ENCODE data around the gene EFHC2. TPM values are rescaled to one million over a fixed set of nuclear protein-coding genes. Genes with fewer than 3 reads are reported as not detected.

EFHC2 gene
- total RNA-seq, 1 donor from 2014 or later, result 11.7 TPM

DNA sequence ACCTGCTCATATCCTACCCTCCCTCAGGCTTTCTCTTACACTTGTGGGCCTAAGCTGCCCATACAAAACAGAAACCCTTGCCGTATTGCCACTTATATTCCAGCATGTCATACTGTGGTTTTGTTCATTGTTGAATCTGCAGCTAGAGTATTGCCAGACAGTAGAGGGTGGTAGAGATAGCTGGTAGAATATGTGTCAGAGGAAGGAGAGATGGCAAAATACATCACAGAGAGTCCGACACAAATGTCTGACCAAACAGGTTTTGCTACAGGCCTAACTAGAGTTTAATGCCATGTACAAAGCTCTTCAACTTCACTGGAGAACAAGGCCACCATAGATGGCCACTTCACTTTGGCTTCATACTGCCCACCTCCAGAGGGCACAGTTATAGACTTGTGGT lies 160.1 kb downstream of the EFHC2 start:
- H3K4me1 ChIP-seq, result no peaks in the 10 kb centered on the region
- TF ChIP-seq, protein P1, sequence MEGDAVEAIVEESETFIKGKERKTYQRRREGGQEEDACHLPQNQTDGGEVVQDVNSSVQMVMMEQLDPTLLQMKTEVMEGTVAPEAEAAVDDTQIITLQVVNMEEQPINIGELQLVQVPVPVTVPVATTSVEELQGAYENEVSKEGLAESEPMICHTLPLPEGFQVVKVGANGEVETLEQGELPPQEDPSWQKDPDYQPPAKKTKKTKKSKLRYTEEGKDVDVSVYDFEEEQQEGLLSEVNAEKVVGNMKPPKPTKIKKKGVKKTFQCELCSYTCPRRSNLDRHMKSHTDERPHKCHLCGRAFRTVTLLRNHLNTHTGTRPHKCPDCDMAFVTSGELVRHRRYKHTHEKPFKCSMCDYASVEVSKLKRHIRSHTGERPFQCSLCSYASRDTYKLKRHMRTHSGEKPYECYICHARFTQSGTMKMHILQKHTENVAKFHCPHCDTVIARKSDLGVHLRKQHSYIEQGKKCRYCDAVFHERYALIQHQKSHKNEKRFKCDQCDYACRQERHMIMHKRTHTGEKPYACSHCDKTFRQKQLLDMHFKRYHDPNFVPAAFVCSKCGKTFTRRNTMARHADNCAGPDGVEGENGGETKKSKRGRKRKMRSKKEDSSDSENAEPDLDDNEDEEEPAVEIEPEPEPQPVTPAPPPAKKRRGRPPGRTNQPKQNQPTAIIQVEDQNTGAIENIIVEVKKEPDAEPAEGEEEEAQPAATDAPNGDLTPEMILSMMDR (IDR thresholded peaks at IDR 0.05; ENCODE audit: borderline replicate concordance), result peak; percentile 21
- no peaks in the 10 kb centered on the region for H3K27me3 ChIP-seq (ENCODE audit: low read depth)
- H3K27ac ChIP-seq (replicated peaks), result no peak overlapping the region
- H3K4me3 ChIP-seq, result no peak overlapping the region
- no peak for DNase-seq
- intact Hi-C loops (cut with micrococcal nuclease), result no loop called here
- no peaks in the 10 kb centered on the region for H3K9me3 ChIP-seq (replicated peaks)
- H3K36me3 ChIP-seq, result no peaks in the 10 kb centered on the region

- no peaks in the 10 kb centered on the region for H3K27me3 ChIP-seq (ENCODE audit: low read depth)
- no peaks in the 10 kb centered on the region for H3K36me3 ChIP-seq
- no peaks in the 10 kb centered on the region for H3K4me1 ChIP-seq
- TF ChIP-seq, protein P1 (IDR thresholded peaks at IDR 0.05; ENCODE audit: borderline replicate concordance), result no peak
- H3K4me3 ChIP-seq, result no peak overlapping the region
- H3K9me3 ChIP-seq (replicated peaks), result no peaks in the 10 kb centered on the region
- intact Hi-C loops (cut with micrococcal nuclease), result no loop called here
- no peak overlapping the region for H3K27ac ChIP-seq (replicated peaks)
- DNase-seq, result no peak
Observed at GRCh38 chrX:44178274-44179053, 165.0 kb downstream of the EFHC2 start.

- DNase-seq, result no peak
- H3K4me1 ChIP-seq, result no peaks in the 10 kb centered on the region
- intact Hi-C loops (cut with micrococcal nuclease), result no loop called here
- H3K27me3 ChIP-seq (ENCODE audit: low read depth), result no peaks in the 10 kb centered on the region
- TF ChIP-seq, protein P1 (IDR thresholded peaks at IDR 0.05; ENCODE audit: borderline replicate concordance), result no peak
- no peaks in the 10 kb centered on the region for H3K36me3 ChIP-seq
- no peaks in the 10 kb centered on the region for H3K9me3 ChIP-seq (replicated peaks)
- no peak overlapping the region for H3K4me3 ChIP-seq
- H3K27ac ChIP-seq (replicated peaks), result no peak overlapping the region
Observed at GRCh38 chrX:44175455-44175854, 168.0 kb downstream of the EFHC2 start.

DNA sequence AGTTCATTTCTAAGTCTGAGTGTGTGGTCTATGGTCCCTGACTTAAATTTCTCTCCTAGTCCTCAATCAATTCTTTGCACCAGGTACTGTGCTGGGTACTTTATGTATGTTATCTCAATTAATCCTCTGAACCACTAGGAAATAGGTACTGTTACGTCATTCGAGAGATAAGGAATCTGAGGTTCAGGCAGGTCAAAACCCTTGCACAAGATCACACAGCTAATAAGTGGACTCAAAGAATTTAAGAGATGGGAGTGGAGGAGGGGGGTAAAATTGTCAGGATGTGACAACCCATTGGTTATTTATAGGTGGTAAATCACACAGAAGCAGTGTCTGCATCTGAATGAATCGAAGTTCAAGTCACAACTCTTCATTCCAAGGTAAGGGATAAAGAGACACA lies 169.4 kb downstream of the EFHC2 start:
- Histone ChIP-seq H3K4me3 (no peak overlapping the region), H3K27me3 (ENCODE audit: low read depth) (no peaks in the 10 kb centered on the region), H3K9me3 (replicated peaks) (no peaks in the 10 kb centered on the region), H3K36me3 (no peaks in the 10 kb centered on the region), H3K27ac (replicated peaks) (no peak overlapping the region), H3K4me1 (no peaks in the 10 kb centered on the region)
- TF ChIP-seq, protein P1 (IDR thresholded peaks at IDR 0.05; ENCODE audit: borderline replicate concordance), result no peak
- no peak for DNase-seq
- intact Hi-C loops (cut with micrococcal nuclease), result no loop called here

DNA sequence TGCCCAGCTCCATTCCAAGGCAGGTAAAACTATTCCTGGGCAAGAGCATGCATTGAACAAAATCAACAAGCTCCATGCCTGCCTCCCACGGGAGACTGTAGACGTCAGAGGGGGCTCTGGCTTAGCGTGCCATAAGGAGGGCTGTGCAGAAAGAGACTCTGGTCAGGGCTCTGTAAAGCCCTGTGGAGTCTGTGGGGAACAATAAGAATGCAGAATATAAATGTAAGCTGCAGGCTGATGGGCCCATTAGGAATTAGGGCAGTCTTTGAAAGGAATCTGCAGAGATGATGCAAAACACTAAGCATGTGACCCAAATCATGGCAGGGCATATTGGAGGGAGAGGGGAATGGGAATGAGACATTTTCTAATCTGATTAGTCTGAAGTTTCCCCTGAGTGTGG lies 170.3 kb downstream of the EFHC2 start:
- TF ChIP-seq, protein P1 (IDR thresholded peaks at IDR 0.05; ENCODE audit: borderline replicate concordance), result no peak
- DNase-seq, result no peak
- H3K4me1 ChIP-seq, result no peaks in the 10 kb centered on the region
- H3K36me3 ChIP-seq, result no peaks in the 10 kb centered on the region
- no peaks in the 10 kb centered on the region for H3K9me3 ChIP-seq (replicated peaks)
- intact Hi-C loops (cut with micrococcal nuclease), result no loop called here
- H3K27ac ChIP-seq (replicated peaks), result no peak overlapping the region
- H3K27me3 ChIP-seq (ENCODE audit: low read depth), result no peaks in the 10 kb centered on the region
- no peak overlapping the region for H3K4me3 ChIP-seq
